Measurements from ENCODE around the gene MICOS13.

MICOS13 gene

DNA sequence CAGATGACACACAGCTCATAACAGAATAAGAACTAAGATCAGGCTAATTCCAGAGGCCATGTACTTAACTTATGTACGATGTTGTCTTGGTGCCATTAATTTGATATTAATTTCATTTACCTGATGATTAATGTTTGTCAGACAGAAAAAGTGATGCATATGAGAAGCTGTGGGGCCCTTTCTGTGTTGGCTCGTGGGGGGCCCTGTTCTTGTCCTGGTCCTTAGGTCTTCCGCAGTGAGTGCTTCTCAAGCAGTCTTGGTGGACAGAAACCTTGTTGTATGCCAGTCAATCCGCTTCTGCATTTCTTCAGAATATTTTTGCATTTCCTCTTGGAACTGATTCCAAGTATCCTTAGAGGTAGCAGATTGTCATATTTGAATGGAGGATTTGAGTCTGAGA is 37.3 kb downstream of the MICOS13 start:
- no peak for DNase-seq (ENCODE audit: low spot score)
- Histone ChIP-seq H4K8ac (ENCODE audit: low read depth, low read length) (no peak overlapping the region), H2AFZ (ENCODE audit: low read length) (no peak overlapping the region), H3K4me1 (ENCODE audit: control insufficient read depth in 2 of 2, insufficient read depth in 1 of 2, low read depth in 1 of 2, low read length in 2 of 2) (no peaks in the 10 kb centered on the region), H2AK5ac (ENCODE audit: low read depth, low read length) (no peak overlapping the region), H4K91ac (ENCODE audit: low read depth, low read length, poor library complexity) (no peak overlapping the region), H3K23ac (ENCODE audit: low read depth, low read length, poor library complexity) (no peak overlapping the region), H3K18ac (ENCODE audit: low read length) (no peak overlapping the region), H3K79me1 (ENCODE audit: low read depth, low read length) (peaks cover 6% of the 10 kb centered on the region), H3K4me3 (ENCODE audit: low read length in 2 of 2) (no peak overlapping the region), H3K4me2 (ENCODE audit: insufficient read depth, low read length, poor library complexity, severe bottlenecking) (no peak overlapping the region), H3K9ac (ENCODE audit: low read depth, low read length, poor library complexity) (no peak overlapping the region), H3K9me3 (replicated peaks in 1 of 2; ENCODE audit: control insufficient read depth in 2 of 2, insufficient read depth in 1 of 2, low read depth in 1 of 2, low read length in 2 of 2) (no peaks in the 10 kb centered on the region), H3K36me3 (replicated peaks in 1 of 2; ENCODE audit: control insufficient read depth in 2 of 2, insufficient read depth in 2 of 2, low read length in 2 of 2) (peaks cover 37 to 94% of the 10 kb centered on the region in 2 donors), H3K4ac (ENCODE audit: low read length) (no peak overlapping the region), H2BK15ac (ENCODE audit: low read length) (no peak overlapping the region), H3K14ac (ENCODE audit: low read length) (no peak overlapping the region), H2BK12ac (ENCODE audit: low read length) (no peak overlapping the region), H3K27me3 (ENCODE audit: control insufficient read depth in 3 of 3, insufficient read depth in 3 of 3, low read depth in 1 of 3, low read length in 3 of 3) (no peaks in the 10 kb centered on the region), H3K27ac (replicated peaks; ENCODE audit: low read length) (no peak overlapping the region), H2BK120ac (ENCODE audit: low read depth, low read length) (no peak overlapping the region), H2BK5ac (ENCODE audit: low read length) (no peak overlapping the region)
- WGBS, 2 donors (ENCODE audit: extremely low coverage in 2 of 2, insufficient read length in 2 of 2, insufficient replicate concordance in 1 of 2): no CpG with 5 or more reads among the region's 4 CpGs

DNA sequence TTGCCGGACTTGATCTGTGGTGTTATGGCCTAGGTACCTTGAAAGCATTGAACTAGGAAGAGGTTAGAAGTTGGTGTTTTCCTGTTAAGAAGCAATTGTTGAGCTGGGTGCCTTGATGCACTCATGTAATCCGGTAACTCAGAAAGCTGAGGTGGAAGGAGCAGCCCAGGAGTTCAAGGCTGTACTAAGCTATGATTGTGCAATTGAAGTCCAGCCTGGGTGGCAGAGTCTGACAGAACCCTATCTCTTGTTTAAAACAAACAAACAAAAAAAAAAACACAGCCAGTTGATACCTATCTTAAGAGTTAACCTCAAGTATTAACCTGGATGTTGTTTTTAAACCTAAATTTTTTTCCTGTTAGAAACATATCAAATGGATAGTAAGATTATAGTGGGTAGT is 38.1 kb downstream of the MICOS13 start:
- Histone ChIP-seq H3K4me3 (ENCODE audit: low read length in 2 of 2) (no peak overlapping the region), H3K4me2 (ENCODE audit: insufficient read depth, low read length, poor library complexity, severe bottlenecking) (no peak overlapping the region), H4K8ac (ENCODE audit: low read depth, low read length) (no peak overlapping the region), H2BK12ac (ENCODE audit: low read length) (no peak overlapping the region), H2AFZ (ENCODE audit: low read length) (no peak overlapping the region), H2BK5ac (ENCODE audit: low read length) (no peak overlapping the region), H3K36me3 (replicated peaks in 1 of 2; ENCODE audit: control insufficient read depth in 2 of 2, insufficient read depth in 2 of 2, low read length in 2 of 2) (peaks cover 32 to 94% of the 10 kb centered on the region in 2 donors), H2BK120ac (ENCODE audit: low read depth, low read length) (no peak overlapping the region), H2BK15ac (ENCODE audit: low read length) (no peak overlapping the region), H4K91ac (ENCODE audit: low read depth, low read length, poor library complexity) (no peak overlapping the region), H3K9ac (ENCODE audit: low read depth, low read length, poor library complexity) (no peak overlapping the region), H3K18ac (ENCODE audit: low read length) (no peak overlapping the region), H2AK5ac (ENCODE audit: low read depth, low read length) (no peak overlapping the region), H3K79me1 (ENCODE audit: low read depth, low read length) (peaks cover 9% of the 10 kb centered on the region), H3K9me3 (replicated peaks in 1 of 2; ENCODE audit: control insufficient read depth in 2 of 2, insufficient read depth in 1 of 2, low read depth in 1 of 2, low read length in 2 of 2) (no peaks in the 10 kb centered on the region), H3K27ac (replicated peaks; ENCODE audit: low read length) (no peak overlapping the region), H3K27me3 (ENCODE audit: control insufficient read depth in 3 of 3, insufficient read depth in 3 of 3, low read depth in 1 of 3, low read length in 3 of 3) (no peaks in the 10 kb centered on the region), H3K4me1 (ENCODE audit: control insufficient read depth in 2 of 2, insufficient read depth in 1 of 2, low read depth in 1 of 2, low read length in 2 of 2) (no peaks in the 10 kb centered on the region), H3K23ac (ENCODE audit: low read depth, low read length, poor library complexity) (no peak overlapping the region), H3K14ac (ENCODE audit: low read length) (no peak overlapping the region), H3K4ac (ENCODE audit: low read length) (no peak overlapping the region)
- no CpG with 5 or more reads among the region's 2 CpGs for WGBS, 2 donors (ENCODE audit: extremely low coverage in 2 of 2, insufficient read length in 2 of 2, insufficient replicate concordance in 1 of 2)
- no peak for DNase-seq (ENCODE audit: low spot score)

DNA sequence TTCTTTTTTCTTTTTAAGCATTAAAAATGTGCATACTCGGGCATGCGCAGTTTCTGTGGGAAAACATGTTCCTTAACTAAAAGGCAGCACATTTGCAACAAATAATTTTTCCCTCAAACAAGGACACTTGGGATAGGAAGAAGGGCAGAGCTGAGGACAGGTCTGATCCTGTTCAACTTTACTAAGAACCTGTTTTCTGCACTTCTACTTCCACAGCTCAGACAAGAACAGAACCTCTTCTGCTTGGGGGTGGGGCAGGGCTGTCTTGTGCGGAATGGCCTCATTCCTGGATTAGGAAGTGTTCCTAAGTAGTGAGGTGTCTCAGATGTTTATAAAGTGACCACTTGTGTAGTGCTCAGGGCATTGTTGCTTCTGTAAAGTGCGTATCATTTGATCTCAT is 39.1 kb downstream of the MICOS13 start:
- no peak overlapping the region for H3K18ac ChIP-seq (ENCODE audit: low read length)
- no peak overlapping the region for H2AK5ac ChIP-seq (ENCODE audit: low read depth, low read length)
- no peak overlapping the region for H3K14ac ChIP-seq (ENCODE audit: low read length)
- no peak overlapping the region for H3K4me2 ChIP-seq (ENCODE audit: insufficient read depth, low read length, poor library complexity, severe bottlenecking)
- H3K36me3 ChIP-seq (replicated peaks in 1 of 2; ENCODE audit: control insufficient read depth in 2 of 2, insufficient read depth in 2 of 2, low read length in 2 of 2): peaks cover 24 to 91% of the 10 kb centered on the region in 2 donors
- no peak overlapping the region for H2AFZ ChIP-seq (ENCODE audit: low read length)
- no peak overlapping the region for H2BK5ac ChIP-seq (ENCODE audit: low read length)
- WGBS, 2 donors (ENCODE audit: extremely low coverage in 2 of 2, insufficient read length in 2 of 2, insufficient replicate concordance in 1 of 2): no CpG with 5 or more reads among the region's 4 CpGs
- H4K8ac ChIP-seq (ENCODE audit: low read depth, low read length): no peak overlapping the region
- no peaks in the 10 kb centered on the region for H3K27me3 ChIP-seq (ENCODE audit: control insufficient read depth in 3 of 3, insufficient read depth in 3 of 3, low read depth in 1 of 3, low read length in 3 of 3)
- no peaks in the 10 kb centered on the region for H3K9me3 ChIP-seq (replicated peaks in 1 of 2; ENCODE audit: control insufficient read depth in 2 of 2, insufficient read depth in 1 of 2, low read depth in 1 of 2, low read length in 2 of 2)
- no peak overlapping the region for H3K4ac ChIP-seq (ENCODE audit: low read length)
- no peak overlapping the region for H2BK120ac ChIP-seq (ENCODE audit: low read depth, low read length)
- no peak overlapping the region for H3K4me3 ChIP-seq (ENCODE audit: low read length in 2 of 2)
- no peak overlapping the region for H3K9ac ChIP-seq (ENCODE audit: low read depth, low read length, poor library complexity)
- no peaks in the 10 kb centered on the region for H3K4me1 ChIP-seq (ENCODE audit: control insufficient read depth in 2 of 2, insufficient read depth in 1 of 2, low read depth in 1 of 2, low read length in 2 of 2)
- no peak overlapping the region for H2BK12ac ChIP-seq (ENCODE audit: low read length)
- no peak overlapping the region for H4K91ac ChIP-seq (ENCODE audit: low read depth, low read length, poor library complexity)
- H3K27ac ChIP-seq (replicated peaks; ENCODE audit: low read length): no peak overlapping the region
- H3K23ac ChIP-seq (ENCODE audit: low read depth, low read length, poor library complexity): no peak overlapping the region
- H3K79me1 ChIP-seq (ENCODE audit: low read depth, low read length): peaks cover 9% of the 10 kb centered on the region
- DNase-seq (ENCODE audit: low spot score): no peak
- H2BK15ac ChIP-seq (ENCODE audit: low read length): no peak overlapping the region

DNA sequence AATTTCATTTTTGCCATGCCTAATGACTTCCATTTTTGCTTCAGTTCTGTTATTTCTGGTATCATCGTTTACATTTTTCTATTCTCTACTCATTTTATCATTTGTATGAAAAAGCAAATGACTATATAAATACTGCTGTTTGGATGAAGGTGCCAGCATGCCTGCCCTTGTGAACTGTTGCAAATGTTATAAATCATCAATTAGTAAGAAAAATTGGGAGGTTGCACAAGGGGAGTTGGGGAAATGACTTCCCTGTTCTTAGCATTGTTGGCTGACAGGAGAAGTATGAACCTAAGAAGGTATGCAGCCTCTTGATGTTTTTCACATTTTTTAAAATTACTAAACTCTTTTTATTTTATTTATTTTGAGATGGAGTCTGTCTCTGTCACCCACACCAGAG is 42.3 kb downstream of the MICOS13 start:
- H3K14ac ChIP-seq (ENCODE audit: low read length): no peak overlapping the region
- no peak overlapping the region for H3K4me3 ChIP-seq (ENCODE audit: low read length in 2 of 2)
- no peak overlapping the region for H3K9ac ChIP-seq (ENCODE audit: low read depth, low read length, poor library complexity)
- DNase-seq (ENCODE audit: low spot score): no peak
- peaks cover 8% of the 10 kb centered on the region for H3K79me1 ChIP-seq (ENCODE audit: low read depth, low read length)
- no peak overlapping the region for H2BK15ac ChIP-seq (ENCODE audit: low read length)
- H2AFZ ChIP-seq (ENCODE audit: low read length): no peak overlapping the region
- H3K27ac ChIP-seq (replicated peaks; ENCODE audit: low read length): no peak overlapping the region
- no peak overlapping the region for H3K4ac ChIP-seq (ENCODE audit: low read length)
- no peak overlapping the region for H3K18ac ChIP-seq (ENCODE audit: low read length)
- H3K27me3 ChIP-seq (ENCODE audit: control insufficient read depth in 3 of 3, insufficient read depth in 3 of 3, low read depth in 1 of 3, low read length in 3 of 3): no peaks in the 10 kb centered on the region
- H3K4me1 ChIP-seq (ENCODE audit: control insufficient read depth in 2 of 2, insufficient read depth in 1 of 2, low read depth in 1 of 2, low read length in 2 of 2): no peaks in the 10 kb centered on the region
- no peak overlapping the region for H4K91ac ChIP-seq (ENCODE audit: low read depth, low read length, poor library complexity)
- peaks cover 12 to 84% of the 10 kb centered on the region in 2 donors for H3K36me3 ChIP-seq (replicated peaks in 1 of 2; ENCODE audit: control insufficient read depth in 2 of 2, insufficient read depth in 2 of 2, low read length in 2 of 2)
- no peak overlapping the region for H3K4me2 ChIP-seq (ENCODE audit: insufficient read depth, low read length, poor library complexity, severe bottlenecking)
- H3K23ac ChIP-seq (ENCODE audit: low read depth, low read length, poor library complexity): no peak overlapping the region
- H2BK5ac ChIP-seq (ENCODE audit: low read length): no peak overlapping the region
- no peak overlapping the region for H2BK120ac ChIP-seq (ENCODE audit: low read depth, low read length)
- no peak overlapping the region for H2AK5ac ChIP-seq (ENCODE audit: low read depth, low read length)
- no peaks in the 10 kb centered on the region for H3K9me3 ChIP-seq (replicated peaks in 1 of 2; ENCODE audit: control insufficient read depth in 2 of 2, insufficient read depth in 1 of 2, low read depth in 1 of 2, low read length in 2 of 2)
- H4K8ac ChIP-seq (ENCODE audit: low read depth, low read length): no peak overlapping the region
- H2BK12ac ChIP-seq (ENCODE audit: low read length): no peak overlapping the region
- WGBS, 2 donors (ENCODE audit: extremely low coverage in 2 of 2, insufficient read length in 2 of 2, insufficient replicate concordance in 1 of 2): no CpG with 5 or more reads among the region's 1 CpG

Measured in neuronal stem cell (in vitro differentiated cells).